H9 (cell line): ENCODE results near the gene SZT2. TPM values are rescaled to one million over a fixed set of nuclear protein-coding genes. Genes with fewer than 3 reads are reported as not detected.

Experiments
- DNase-seq: peaks from one replicate; pipeline ENCODE4 v3.0.0-alpha.2; 2017
- H2AFZ ChIP-seq: one replicate; pipeline ENCODE4 v1.6.1; 2013; ENCODE audit warnings: mild to moderate bottlenecking, low read length, control low read depth, moderate library complexity
- H2AK5ac ChIP-seq: 2 replicates; pipeline ENCODE4 v1.6.1; 2013; ENCODE audit warnings: low read length, control low read depth, mixed read lengths; ENCODE audit not compliant: insufficient read length
- H2BK120ac ChIP-seq: one replicate; pipeline ENCODE4 v1.6.1; 2013; ENCODE audit warnings: low read depth, mild to moderate bottlenecking, low read length, control low read depth, inconsistent platforms; ENCODE audit not compliant: poor library complexity, severe bottlenecking
- H2BK12ac ChIP-seq: 2 replicates; pipeline ENCODE4 v1.6.1; 2013; ENCODE audit warnings: low read length, control low read depth, mixed read lengths, low read depth; ENCODE audit not compliant: insufficient read length
- H2BK15ac ChIP-seq: 2 replicates; pipeline ENCODE4 v1.6.1; 2013; ENCODE audit warnings: low read depth, low read length, control low read depth
- H2BK20ac ChIP-seq: one replicate; pipeline ENCODE4 v1.6.1; 2013; ENCODE audit warnings: low read depth, mild to moderate bottlenecking, low read length, control low read depth, inconsistent platforms; ENCODE audit not compliant: poor library complexity, severe bottlenecking
- H2BK5ac ChIP-seq: 2 replicates; pipeline ENCODE4 v1.6.1; 2013; ENCODE audit warnings: low read length, control low read depth, mixed read lengths; ENCODE audit not compliant: insufficient read length
- H3K14ac ChIP-seq: 2 replicates; pipeline ENCODE4 v1.6.1; 2013; ENCODE audit warnings: low read length, control low read depth; ENCODE audit not compliant: insufficient read depth
- H3K18ac ChIP-seq: 2 replicates; pipeline ENCODE4 v1.6.1; 2013; ENCODE audit warnings: low read depth, mild to moderate bottlenecking, mixed read lengths, low read length, control low read depth; ENCODE audit not compliant: insufficient read length
- H3K23ac ChIP-seq: 2 replicates; pipeline ENCODE4 v1.6.1; 2013; ENCODE audit warnings: low read length, control low read depth, mixed read lengths, low read depth; ENCODE audit not compliant: insufficient read length
- H3K23me2 ChIP-seq: 2 replicates; pipeline ENCODE4 v1.6.1; 2013; ENCODE audit warnings: low read depth, mild to moderate bottlenecking, mixed read lengths, low read length, control low read depth; ENCODE audit not compliant: insufficient read length, poor library complexity, severe bottlenecking
- H3K27ac ChIP-seq: 2 replicates; pipeline ENCODE4 v1.5.1; 2013; ENCODE audit warnings: low read length, control low read depth, mixed read lengths, low read depth; ENCODE audit not compliant: insufficient read length
- H3K27me3 ChIP-seq: 2 replicates; pipeline ENCODE4 v1.6.1; 2013; ENCODE audit warnings: low read length, control low read depth, inconsistent platforms; ENCODE audit not compliant: insufficient read depth
- H3K4ac ChIP-seq: 2 replicates; pipeline ENCODE4 v1.6.1; 2013; ENCODE audit warnings: low read depth, mild to moderate bottlenecking, control low read depth, inconsistent platforms, low read length, moderate library complexity
- H3K4me1 ChIP-seq: 2 replicates; pipeline ENCODE4 v1.6.1; 2013; ENCODE audit warnings: low read length, control low read depth, inconsistent platforms; ENCODE audit not compliant: insufficient read depth
- H3K4me2 ChIP-seq: 2 replicates; pipeline ENCODE4 v1.6.1; 2013; ENCODE audit warnings: low read length, control low read depth, mixed read lengths; ENCODE audit not compliant: insufficient read length, insufficient read depth
- H3K56ac ChIP-seq: 2 replicates; pipeline ENCODE4 v1.6.1; 2013; ENCODE audit warnings: low read depth, mild to moderate bottlenecking, mixed read lengths, low read length, control low read depth; ENCODE audit not compliant: insufficient read length
- H3K79me1 ChIP-seq: 2 replicates; pipeline ENCODE4 v1.6.1; 2013; ENCODE audit warnings: low read depth, mild to moderate bottlenecking, moderate library complexity, low read length, control low read depth, inconsistent platforms; ENCODE audit not compliant: insufficient read depth, poor library complexity, severe bottlenecking
- H3K79me2 ChIP-seq: 2 replicates; pipeline ENCODE4 v1.6.1; 2013; ENCODE audit warnings: low read length, control low read depth, inconsistent platforms; ENCODE audit not compliant: insufficient read depth
- H3K9ac ChIP-seq: 2 replicates; pipeline ENCODE4 v1.6.1; 2013; ENCODE audit warnings: low read length, control low read depth, mixed read lengths; ENCODE audit not compliant: insufficient read length; ENCODE audit errors: extremely low read depth
- H3K9me3 ChIP-seq: one replicate; pipeline ENCODE4 v1.6.1; 2013; ENCODE audit warnings: low read depth, low read length, inconsistent platforms; ENCODE audit not compliant: control insufficient read depth
- H3T11ph ChIP-seq: one replicate; pipeline ENCODE4 v1.6.1; 2013; ENCODE audit warnings: mild to moderate bottlenecking, low read length, control low read depth, inconsistent platforms
- H4K20me1 ChIP-seq: one replicate; pipeline ENCODE4 v1.6.1; 2013; ENCODE audit not compliant: control insufficient read depth, insufficient read length, insufficient read depth
- H4K5ac ChIP-seq: 2 replicates; pipeline ENCODE4 v1.6.1; 2013; ENCODE audit warnings: low read depth, mild to moderate bottlenecking, mixed read lengths, low read length, control low read depth; ENCODE audit not compliant: insufficient read length
- H4K8ac ChIP-seq: replicated peaks from 2 replicates; pipeline ENCODE4 v1.6.1; 2013; ENCODE audit warnings: low read length, control low read depth, mixed read lengths, low read depth; ENCODE audit not compliant: insufficient read length
- H4K91ac ChIP-seq: 2 replicates; pipeline ENCODE4 v1.6.1; 2013; ENCODE audit warnings: low read depth, mild to moderate bottlenecking, moderate library complexity, mixed read lengths, low read length, control low read depth; ENCODE audit not compliant: insufficient read length
- H3K27ac Mint-ChIP-seq, 3 experiments: 2 replicates in 2 of 3; 3 replicates in 1 of 3; pipeline ENCODE4 v1.8.0; 2020 to 2021; ENCODE audit warnings: mixed read lengths in 3 of 3, mild to moderate bottlenecking in 1 of 3, moderate library complexity in 1 of 3
- H3K27me3 Mint-ChIP-seq: 2 replicates; pipeline ENCODE4 v1.8.0; 2021; ENCODE audit warnings: low read depth, mild to moderate bottlenecking, moderate library complexity, mixed read lengths
- H3K36me3 Mint-ChIP-seq, 3 experiments: 2 replicates in 2 of 3; 3 replicates in 1 of 3; pipeline ENCODE4 v1.8.0; 2020 to 2021; ENCODE audit warnings: low read depth in 3 of 3, mixed read lengths in 3 of 3; ENCODE audit not compliant: insufficient read depth in 1 of 3
- H3K4me1 Mint-ChIP-seq, 2 experiments: 2 replicates each; pipeline ENCODE4 v1.8.0; 2020; ENCODE audit warnings: mixed read lengths in 2 of 2
- H3K4me3 Mint-ChIP-seq, 2 experiments: 2 replicates in 1 of 2; 3 replicates in 1 of 2; pipeline ENCODE4 v1.8.0; 2020 to 2021; ENCODE audit warnings: mild to moderate bottlenecking in 2 of 2, mixed read lengths in 2 of 2, moderate library complexity in 1 of 2
- H3K9me3 Mint-ChIP-seq, 2 experiments: 2 replicates in 1 of 2; 3 replicates in 1 of 2; pipeline ENCODE4 v1.8.0; 2020; ENCODE audit warnings: mild to moderate bottlenecking in 2 of 2, mixed read lengths in 2 of 2, moderate library complexity in 1 of 2
- CTCF ChIP-seq: fragments of 200-600 bp; sonication (generic); conservative IDR thresholded peaks from 3 replicates; pipeline ENCODE4 v1.8.0; 2021; ENCODE audit warnings: antibody characterized with exemption, mild to moderate bottlenecking
- WGBS: extraction: QIAGEN DNeasy Blood & Tissue Kit; methylation state at CpG from one replicate; pipeline ENCODE4 v1.1.7; 2013; ENCODE audit warnings: missing lambda C conversion rate, low lambda C conversion rate, mixed read lengths; ENCODE audit not compliant: insufficient read length; ENCODE audit errors: extremely low coverage; 5-methylcytosine and 5-hydroxymethylcytosine counted together
- total RNA-seq: library from RNA; stranded (reverse); gene quantifications from 2 replicates; pipeline ENCODE4 v1.2.1, GENCODE V29; 2021

The SZT2 gene
- total RNA-seq, 1 experiment from 2014 or later, result 16.8 TPM

- Histone ChIP-seq H3K56ac (no peak overlapping the region), H3K9ac (no peak overlapping the region), H4K20me1 (no peaks in the 10 kb centered on the region), H3K23ac (no peak overlapping the region), H2BK120ac (no peak overlapping the region), H2AK5ac (no peak overlapping the region), H3K14ac (no peak overlapping the region), H2BK5ac (no peak overlapping the region), H2BK12ac (no peak overlapping the region), H4K91ac (no peak overlapping the region), H3K27ac (no peak overlapping the region), H3K4me1 (no peaks in the 10 kb centered on the region), H3K27me3 (no peaks in the 10 kb centered on the region), H2BK20ac (no peak overlapping the region), H4K5ac (no peak overlapping the region), H3K9me3 (no peaks in the 10 kb centered on the region), H3K79me1 (no peaks in the 10 kb centered on the region), H4K8ac (no peak overlapping the region), H3K4ac (no peak overlapping the region), H3K23me2 (no peaks in the 10 kb centered on the region), H3T11ph (no peak overlapping the region), H2AFZ (no peak overlapping the region), H3K79me2 (no peaks in the 10 kb centered on the region), H3K4me2 (no peak overlapping the region), H3K18ac (no peak overlapping the region), H2BK15ac (no peak overlapping the region)
- Mint-ChIP-seq H3K4me1 (peaks cover 0 to 4% of the 10 kb centered on the region in 2 experiments; a peak in 2 of 4 replicates), H3K9me3 (no peaks in the 10 kb centered on the region), H3K27ac (no peak overlapping the region), H3K36me3 (peaks cover 19 to 69% (median 50%) of the 10 kb centered on the region in 3 experiments; a peak in 6 of 7 replicates), H3K4me3 (no peak overlapping the region; a peak in 1 of 5 replicates), H3K27me3 (no peaks in the 10 kb centered on the region)
- DNase-seq, result peak; percentile 29
- no CpG with 5 or more reads among the region's 1 CpG for WGBS
- TF ChIP-seq CTCF, result no peak
Observed at GRCh38 chr1:43444836-43445235, 55.1 kb downstream of the SZT2 start.
